Peyer's patch (tissue), 4 donors: ENCODE data around the gene SRCIN1. TPM values are rescaled to one million over a fixed set of nuclear protein-coding genes. Genes with fewer than 3 reads are reported as not detected.

Source experiments
- DNase-seq, 3 donors: peaks; one replicate each; pipeline ENCODE4 v3.0.0-alpha.2; 2017 to 2019
- H3K27ac ChIP-seq, 4 donors: fragments of 200-600 bp; sonication (generic); one replicate each; pipeline ENCODE4 v1.5.1; 2016 to 2019
- H3K27me3 ChIP-seq, 2 donors: fragments of 200-600 bp; sonication (generic); one replicate each; pipeline ENCODE4 v1.5.1; 2019
- H3K36me3 ChIP-seq, 3 donors: fragments of 200-600 bp; sonication (generic); one replicate each; pipeline ENCODE4 v1.5.1; 2016 to 2019
- H3K4me1 ChIP-seq, 4 donors: fragments of 200-600 bp; sonication (generic); one replicate each; pipeline ENCODE4 v1.5.1; 2016 to 2019
- H3K4me3 ChIP-seq, 4 donors: fragments of 200-600 bp; sonication (generic); 1 replicate in 3 of 4; 2 replicates in 1 of 4; pipeline ENCODE4 v1.5.1; 2016 to 2019; ENCODE audit warnings: mild to moderate bottlenecking in 1 of 4
- H3K9me3 ChIP-seq, 4 donors: fragments of 200-600 bp; sonication (generic); one replicate each; pipeline ENCODE4 v1.5.1; 2016 to 2019; ENCODE audit warnings: mild to moderate bottlenecking in 1 of 4
- CTCF ChIP-seq, 6 experiments: fragments of 450-650 bp in 4 of 6; fragments of 200-600 bp in 2 of 6; sonication (generic) in 1 of 6; IDR thresholded peaks; one replicate each; pipeline ENCODE4 v1.5.1; 2017 to 2019; ENCODE audit warnings: antibody characterized with exemption in 6 of 6, mild to moderate bottlenecking in 3 of 6, moderate library complexity in 1 of 6
- POLR2A ChIP-seq, 2 donors: fragments of 450-650 bp; IDR thresholded peaks; one replicate each; pipeline ENCODE4 v1.5.1; 2017; ENCODE audit warnings: antibody characterized with exemption in 2 of 2, mild to moderate bottlenecking in 2 of 2, moderate library complexity in 2 of 2
- total RNA-seq, 4 donors: library from RNA; depleted of rRNA; stranded (reverse); fragments of >200 nt; gene quantifications; one replicate each; pipeline ENCODE4 v1.1.0, GENCODE V29; 2016

Gene SRCIN1
- total RNA-seq, 4 donors from 2014 or later = 3.2 to 10.6 (median 8.4) TPM

- Histone ChIP-seq H3K36me3 (no peaks in the 10 kb centered on the region), H3K4me1 (peaks cover 0 to 18% (median 9%) of the 10 kb centered on the region in 4 donors), H3K27ac (no peak overlapping the region), H3K9me3 (peaks cover 0 to 6% (median 0%) of the 10 kb centered on the region in 4 donors), H3K4me3 (no peak overlapping the region), H3K27me3 (peaks cover 0 to 39% of the 10 kb centered on the region in 2 donors)
- no peak for TF ChIP-seq CTCF (IDR thresholded peaks at IDR 0.05)
- TF ChIP-seq POLR2A (IDR thresholded peaks at IDR 0.05) = no peak
- no peak for DNase-seq
These were observed 42.1 kb downstream of the SRCIN1 start for GRCh38 chr17:38563362-38564253.

GRCh38 chr17:38562903-38563302 is 42.8 kb downstream of the SRCIN1 start:
- TF ChIP-seq POLR2A (IDR thresholded peaks at IDR 0.05) = no peak
- TF ChIP-seq CTCF (IDR thresholded peaks at IDR 0.05) = no peak
- no peaks in the 10 kb centered on the region for H3K36me3 ChIP-seq
- H3K4me1 ChIP-seq = peaks cover 0 to 23% (median 9%) of the 10 kb centered on the region in 4 donors
- H3K4me3 ChIP-seq = no peak overlapping the region
- H3K27me3 ChIP-seq = peaks cover 0 to 39% of the 10 kb centered on the region in 2 donors
- no peak for DNase-seq
- no peak overlapping the region for H3K27ac ChIP-seq
- peaks cover 0 to 6% (median 0%) of the 10 kb centered on the region in 4 donors for H3K9me3 ChIP-seq

GRCh38 chr17:38562215-38562569 is 43.6 kb downstream of the SRCIN1 start:
- peaks cover 0 to 39% of the 10 kb centered on the region in 2 donors for H3K27me3 ChIP-seq

DNA sequence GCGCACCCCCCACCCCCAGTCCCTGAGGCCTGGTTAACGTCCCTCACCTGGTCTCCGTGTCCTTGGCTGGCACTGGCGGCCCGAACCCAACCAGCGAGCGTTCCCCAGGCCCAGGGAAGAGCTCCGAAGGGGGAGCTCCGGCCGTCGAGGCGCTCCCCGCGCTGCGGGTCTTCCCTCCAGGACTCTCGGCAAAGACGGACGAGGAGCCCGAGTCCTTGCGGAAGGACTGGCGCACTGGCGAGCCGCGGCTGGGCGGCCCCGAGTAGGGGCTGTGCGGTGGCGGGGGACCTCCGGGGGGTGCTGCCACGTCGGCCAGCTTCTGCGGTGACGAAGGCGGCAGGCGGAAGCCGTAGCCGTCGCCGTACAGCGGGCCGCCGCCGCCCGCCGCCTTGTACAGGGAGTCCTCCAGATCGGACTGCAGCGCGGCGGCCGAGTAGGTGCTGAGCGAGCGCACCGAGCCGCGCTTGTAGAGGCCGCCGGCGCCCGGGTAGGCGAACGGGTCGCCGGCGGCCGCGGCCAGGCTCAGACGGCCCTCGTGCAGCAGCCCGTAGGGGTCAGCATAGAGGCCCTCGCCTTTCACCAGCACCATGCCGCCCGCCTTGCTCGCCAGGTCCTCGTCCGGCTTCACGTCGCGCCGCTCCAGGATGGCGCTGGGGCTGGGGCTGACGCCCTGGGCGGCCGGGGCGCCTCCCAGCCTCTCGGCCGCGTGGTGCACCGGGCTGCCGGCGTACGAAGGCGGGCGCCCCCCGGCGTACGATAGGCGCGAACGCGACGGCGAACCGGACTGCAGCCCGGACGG is 44.1 kb downstream of the SRCIN1 start:
- peaks cover 0 to 39% of the 10 kb centered on the region in 2 donors for H3K27me3 ChIP-seq

More at GRCh38 chr17:38562215-38562569, 43.6 kb downstream of the SRCIN1 start:
- Histone ChIP-seq H3K36me3 (no peaks in the 10 kb centered on the region), H3K27ac (no peak overlapping the region), H3K9me3 (peaks cover 0 to 6% (median 0%) of the 10 kb centered on the region in 4 donors), H3K4me3 (no peak overlapping the region), H3K4me1 (peaks cover 0 to 30% (median 9%) of the 10 kb centered on the region in 4 donors)
- no peak for TF ChIP-seq CTCF (IDR thresholded peaks at IDR 0.05)
- TF ChIP-seq POLR2A (IDR thresholded peaks at IDR 0.05) = no peak
- no peak for DNase-seq

More for the DNA sequence above, 44.1 kb downstream of the SRCIN1 start:
- Histone ChIP-seq H3K27ac (no peak overlapping the region), H3K9me3 (peaks cover 0 to 6% (median 0%) of the 10 kb centered on the region in 4 donors), H3K36me3 (no peaks in the 10 kb centered on the region), H3K4me3 (no peak overlapping the region), H3K4me1 (peaks cover 0 to 31% (median 9%) of the 10 kb centered on the region in 4 donors)
- DNase-seq = no peak
- TF ChIP-seq POLR2A (IDR thresholded peaks at IDR 0.05) = no peak
- TF ChIP-seq CTCF (IDR thresholded peaks at IDR 0.05) = no peak
